ENCODE results near the gene ZAR1L.

DNA sequence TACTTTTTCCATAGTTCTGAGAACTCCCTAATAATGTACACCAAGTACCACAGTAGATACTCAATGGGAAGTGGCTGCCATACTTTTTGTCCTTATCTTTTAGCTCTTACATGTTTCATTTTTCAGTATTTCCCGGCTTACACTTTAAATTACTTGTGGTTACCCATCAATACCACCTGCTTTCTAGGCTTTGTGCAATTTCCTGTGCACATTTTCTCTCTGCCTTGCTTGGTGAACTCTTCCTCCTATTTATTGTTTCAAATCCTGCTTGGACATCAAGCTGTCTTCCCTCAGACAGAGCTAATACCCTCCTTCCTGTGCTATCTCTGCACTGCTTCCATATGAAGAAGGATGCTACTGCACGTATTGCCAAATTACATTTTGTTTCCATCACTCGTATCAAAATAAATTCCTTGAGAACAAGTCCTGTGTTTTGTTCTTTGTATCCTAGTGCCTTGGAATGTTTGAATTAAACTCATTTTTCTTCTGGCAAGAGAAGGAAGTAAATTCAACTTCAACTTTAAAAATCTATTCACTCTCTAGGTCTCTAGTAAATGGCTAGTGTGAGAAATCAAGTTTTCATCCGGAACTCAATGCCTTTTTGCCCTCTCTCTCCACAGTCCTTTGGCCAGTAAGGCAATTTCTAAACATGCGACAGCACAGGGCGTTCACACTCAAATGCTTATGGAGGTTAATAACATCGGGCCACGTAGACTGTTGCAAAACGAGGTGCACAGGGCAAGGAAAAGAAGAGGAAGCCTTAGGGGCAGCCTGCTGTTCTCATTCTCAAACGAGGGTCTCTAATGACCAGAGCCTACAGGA is 5.6 kb downstream of the ZAR1L start:
- TF ChIP-seq ZNF112 (tag by site-specific recombination; IDR thresholded peaks at IDR 0.05) (no peak), ZNF324 (tag by site-specific recombination; IDR thresholded peaks at IDR 0.05) (no peak), ZNF560 (tag by site-specific recombination; IDR thresholded peaks at IDR 0.05; ENCODE audit: borderline replicate concordance) (no peak), OVOL3 (tag by site-specific recombination; IDR thresholded peaks at IDR 0.05) (no peak), ZNF133 (tag by site-specific recombination; IDR thresholded peaks at IDR 0.05) (no peak), ZFHX2 (tag by site-specific recombination; conservative IDR thresholded peaks at IDR 0.05) (no peak), ZNF621 (tag by site-specific recombination; IDR thresholded peaks at IDR 0.05) (no peak)
- TF ChIP-seq, protein P1, sequence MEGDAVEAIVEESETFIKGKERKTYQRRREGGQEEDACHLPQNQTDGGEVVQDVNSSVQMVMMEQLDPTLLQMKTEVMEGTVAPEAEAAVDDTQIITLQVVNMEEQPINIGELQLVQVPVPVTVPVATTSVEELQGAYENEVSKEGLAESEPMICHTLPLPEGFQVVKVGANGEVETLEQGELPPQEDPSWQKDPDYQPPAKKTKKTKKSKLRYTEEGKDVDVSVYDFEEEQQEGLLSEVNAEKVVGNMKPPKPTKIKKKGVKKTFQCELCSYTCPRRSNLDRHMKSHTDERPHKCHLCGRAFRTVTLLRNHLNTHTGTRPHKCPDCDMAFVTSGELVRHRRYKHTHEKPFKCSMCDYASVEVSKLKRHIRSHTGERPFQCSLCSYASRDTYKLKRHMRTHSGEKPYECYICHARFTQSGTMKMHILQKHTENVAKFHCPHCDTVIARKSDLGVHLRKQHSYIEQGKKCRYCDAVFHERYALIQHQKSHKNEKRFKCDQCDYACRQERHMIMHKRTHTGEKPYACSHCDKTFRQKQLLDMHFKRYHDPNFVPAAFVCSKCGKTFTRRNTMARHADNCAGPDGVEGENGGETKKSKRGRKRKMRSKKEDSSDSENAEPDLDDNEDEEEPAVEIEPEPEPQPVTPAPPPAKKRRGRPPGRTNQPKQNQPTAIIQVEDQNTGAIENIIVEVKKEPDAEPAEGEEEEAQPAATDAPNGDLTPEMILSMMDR (tag by site-specific recombination; IDR thresholded peaks at IDR 0.05), result no peak
- TF ChIP-seq, protein P2, sequence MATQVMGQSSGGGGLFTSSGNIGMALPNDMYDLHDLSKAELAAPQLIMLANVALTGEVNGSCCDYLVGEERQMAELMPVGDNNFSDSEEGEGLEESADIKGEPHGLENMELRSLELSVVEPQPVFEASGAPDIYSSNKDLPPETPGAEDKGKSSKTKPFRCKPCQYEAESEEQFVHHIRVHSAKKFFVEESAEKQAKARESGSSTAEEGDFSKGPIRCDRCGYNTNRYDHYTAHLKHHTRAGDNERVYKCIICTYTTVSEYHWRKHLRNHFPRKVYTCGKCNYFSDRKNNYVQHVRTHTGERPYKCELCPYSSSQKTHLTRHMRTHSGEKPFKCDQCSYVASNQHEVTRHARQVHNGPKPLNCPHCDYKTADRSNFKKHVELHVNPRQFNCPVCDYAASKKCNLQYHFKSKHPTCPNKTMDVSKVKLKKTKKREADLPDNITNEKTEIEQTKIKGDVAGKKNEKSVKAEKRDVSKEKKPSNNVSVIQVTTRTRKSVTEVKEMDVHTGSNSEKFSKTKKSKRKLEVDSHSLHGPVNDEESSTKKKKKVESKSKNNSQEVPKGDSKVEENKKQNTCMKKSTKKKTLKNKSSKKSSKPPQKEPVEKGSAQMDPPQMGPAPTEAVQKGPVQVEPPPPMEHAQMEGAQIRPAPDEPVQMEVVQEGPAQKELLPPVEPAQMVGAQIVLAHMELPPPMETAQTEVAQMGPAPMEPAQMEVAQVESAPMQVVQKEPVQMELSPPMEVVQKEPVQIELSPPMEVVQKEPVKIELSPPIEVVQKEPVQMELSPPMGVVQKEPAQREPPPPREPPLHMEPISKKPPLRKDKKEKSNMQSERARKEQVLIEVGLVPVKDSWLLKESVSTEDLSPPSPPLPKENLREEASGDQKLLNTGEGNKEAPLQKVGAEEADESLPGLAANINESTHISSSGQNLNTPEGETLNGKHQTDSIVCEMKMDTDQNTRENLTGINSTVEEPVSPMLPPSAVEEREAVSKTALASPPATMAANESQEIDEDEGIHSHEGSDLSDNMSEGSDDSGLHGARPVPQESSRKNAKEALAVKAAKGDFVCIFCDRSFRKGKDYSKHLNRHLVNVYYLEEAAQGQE (tag by site-specific recombination; IDR thresholded peaks at IDR 0.05), result no peak
- TF ChIP-seq, protein P3, sequence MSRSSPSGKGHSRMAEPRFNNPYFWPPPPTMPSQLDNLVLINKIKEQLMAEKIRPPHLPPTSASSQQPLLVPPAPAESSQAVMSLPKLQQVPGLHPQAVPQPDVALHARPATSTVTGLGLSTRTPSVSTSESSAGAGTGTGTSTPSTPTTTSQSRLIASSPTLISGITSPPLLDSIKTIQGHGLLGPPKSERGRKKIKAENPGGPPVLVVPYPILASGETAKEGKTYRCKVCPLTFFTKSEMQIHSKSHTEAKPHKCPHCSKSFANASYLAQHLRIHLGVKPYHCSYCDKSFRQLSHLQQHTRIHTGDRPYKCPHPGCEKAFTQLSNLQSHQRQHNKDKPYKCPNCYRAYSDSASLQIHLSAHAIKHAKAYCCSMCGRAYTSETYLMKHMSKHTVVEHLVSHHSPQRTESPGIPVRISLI (tag by site-specific recombination; IDR thresholded peaks at IDR 0.05), result no peak
- TF ChIP-seq, protein P4, sequence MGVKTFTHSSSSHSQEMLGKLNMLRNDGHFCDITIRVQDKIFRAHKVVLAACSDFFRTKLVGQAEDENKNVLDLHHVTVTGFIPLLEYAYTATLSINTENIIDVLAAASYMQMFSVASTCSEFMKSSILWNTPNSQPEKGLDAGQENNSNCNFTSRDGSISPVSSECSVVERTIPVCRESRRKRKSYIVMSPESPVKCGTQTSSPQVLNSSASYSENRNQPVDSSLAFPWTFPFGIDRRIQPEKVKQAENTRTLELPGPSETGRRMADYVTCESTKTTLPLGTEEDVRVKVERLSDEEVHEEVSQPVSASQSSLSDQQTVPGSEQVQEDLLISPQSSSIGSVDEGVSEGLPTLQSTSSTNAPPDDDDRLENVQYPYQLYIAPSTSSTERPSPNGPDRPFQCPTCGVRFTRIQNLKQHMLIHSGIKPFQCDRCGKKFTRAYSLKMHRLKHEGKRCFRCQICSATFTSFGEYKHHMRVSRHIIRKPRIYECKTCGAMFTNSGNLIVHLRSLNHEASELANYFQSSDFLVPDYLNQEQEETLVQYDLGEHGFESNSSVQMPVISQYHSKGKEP (tag by site-specific recombination; IDR thresholded peaks at IDR 0.05), result no peak

Data from HEK293 (cell line).